ENCODE measurements around the gene CHAF1B.
A peak's percentile ranks its signal among the peaks of the same experiment; 100 is the strongest.
"Not testable (repeated sequence)": the region's sequence is repeated elsewhere in the genome, so short reads cannot be mapped to it uniquely, and the experiment has no call there.

The CHAF1B gene

GRCh38 chr21:36385233-36386030 lies at the start of gene CHAF1B:
CHAF1B (plus strand) TSS chr21:36385392; CDS start chr21:36386137, 745 bp downstream.
- H3K9me3 ChIP-seq (ENCODE audit: control insufficient read depth, insufficient read depth, low read depth, low read length) = no peaks in the 10 kb centered on the region
- peak within 1 kb of the TSS; percentile 33; the same call in 1 of the 2 replicates for H3K27ac ChIP-seq (ENCODE audit: low read depth, low read length)
- H3K36me3 ChIP-seq (ENCODE audit: control insufficient read depth, insufficient read depth, low read length) = peaks cover 6% of the 10 kb centered on the region
- H3K27me3 ChIP-seq (ENCODE audit: control insufficient read depth, insufficient read depth, low read length) = no peaks in the 10 kb centered on the region
- peak within 1 kb of the TSS; percentile 93 for H3K4me3 ChIP-seq (ENCODE audit: low read depth, low read length)
- peak within 1 kb of the TSS; percentile 82 for H3K9ac ChIP-seq (ENCODE audit: low read length)
- peaks cover 10% of the 10 kb centered on the region for H3K4me1 ChIP-seq (ENCODE audit: control insufficient read depth, insufficient read depth, low read length)

DNA sequence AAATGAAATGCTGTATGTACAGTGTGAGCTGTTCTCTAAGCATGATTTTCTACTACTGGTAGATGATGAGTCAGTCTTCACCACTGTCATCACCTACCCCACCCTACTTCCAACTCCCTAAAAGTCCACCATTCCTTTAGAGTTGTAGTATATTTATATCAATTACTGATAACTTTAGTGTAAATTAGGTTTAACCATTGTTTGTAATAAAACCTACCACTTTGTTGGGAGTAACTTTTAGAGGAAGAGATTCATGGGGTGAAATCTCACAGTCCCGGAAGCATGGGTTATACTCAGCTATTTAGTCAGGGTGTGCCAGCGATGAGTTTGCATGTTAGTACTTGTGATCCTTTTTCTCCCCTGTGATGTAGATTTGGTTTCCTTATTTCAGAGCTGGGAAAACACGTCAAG lies 48.1 kb upstream of the CHAF1B start:
- H3K4me1 ChIP-seq (ENCODE audit: control insufficient read depth, insufficient read depth, low read length) = no peaks in the 10 kb centered on the region
- no peak overlapping the region for H3K27ac ChIP-seq (ENCODE audit: low read depth, low read length)
- H3K36me3 ChIP-seq (ENCODE audit: control insufficient read depth, insufficient read depth, low read length) = peaks cover 65% of the 10 kb centered on the region
- no peak overlapping the region for H3K4me3 ChIP-seq (ENCODE audit: low read depth, low read length)
- no peaks in the 10 kb centered on the region for H3K9me3 ChIP-seq (ENCODE audit: control insufficient read depth, insufficient read depth, low read depth, low read length)
- no peak overlapping the region for H3K9ac ChIP-seq (ENCODE audit: low read length)
- no peaks in the 10 kb centered on the region for H3K27me3 ChIP-seq (ENCODE audit: control insufficient read depth, insufficient read depth, low read length)

- Histone ChIP-seq H3K27ac (ENCODE audit: low read depth, low read length) (no peak overlapping the region), H3K9ac (ENCODE audit: low read length) (no peak overlapping the region), H3K4me3 (ENCODE audit: low read depth, low read length) (no peak overlapping the region), H3K4me1 (ENCODE audit: control insufficient read depth, insufficient read depth, low read length) (no peaks in the 10 kb centered on the region), H3K36me3 (ENCODE audit: control insufficient read depth, insufficient read depth, low read length) (peaks cover 78% of the 10 kb centered on the region), H3K9me3 (ENCODE audit: control insufficient read depth, insufficient read depth, low read depth, low read length) (no peaks in the 10 kb centered on the region), H3K27me3 (ENCODE audit: control insufficient read depth, insufficient read depth, low read length) (no peaks in the 10 kb centered on the region)
These were observed 46.2 kb upstream of the CHAF1B start for GRCh38 chr21:36338975-36339374.

- H3K36me3 ChIP-seq (ENCODE audit: control insufficient read depth, insufficient read depth, low read length) = peaks cover 92% of the 10 kb centered on the region
- not testable (repeated sequence) for H3K27ac ChIP-seq (ENCODE audit: low read depth, low read length); H3K9me3 ChIP-seq (ENCODE audit: control insufficient read depth, insufficient read depth, low read depth, low read length); H3K4me1 ChIP-seq (ENCODE audit: control insufficient read depth, insufficient read depth, low read length); H3K27me3 ChIP-seq (ENCODE audit: control insufficient read depth, insufficient read depth, low read length); H3K9ac ChIP-seq (ENCODE audit: low read length); H3K4me3 ChIP-seq (ENCODE audit: low read depth, low read length)
These were observed 42.6 kb upstream of the CHAF1B start for GRCh38 chr21:36342581-36342980.

DNA sequence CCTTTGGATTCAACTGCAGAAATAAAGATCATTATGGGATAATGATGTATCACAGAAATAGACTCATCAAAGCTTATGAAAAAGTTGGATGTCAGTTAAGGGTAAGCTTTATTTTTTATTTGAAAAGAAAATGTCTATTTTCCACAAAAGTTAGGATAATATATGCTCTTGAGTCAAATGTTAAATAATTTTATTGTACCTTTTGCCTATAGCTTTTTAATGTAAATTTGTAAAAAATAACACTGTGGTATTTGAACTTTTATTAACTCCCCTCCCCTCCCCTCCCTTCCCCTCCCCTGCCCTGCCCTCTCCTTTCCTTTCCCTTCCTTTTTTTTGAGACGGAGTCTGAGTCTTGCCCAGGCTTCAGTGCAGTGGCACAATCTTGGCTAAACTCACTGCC lies 40.3 kb upstream of the CHAF1B start:
- Histone ChIP-seq H3K36me3 (ENCODE audit: control insufficient read depth, insufficient read depth, low read length) (peaks cover 92% of the 10 kb centered on the region), H3K27ac (ENCODE audit: low read depth, low read length) (no peak overlapping the region), H3K27me3 (ENCODE audit: control insufficient read depth, insufficient read depth, low read length) (no peaks in the 10 kb centered on the region), H3K4me1 (ENCODE audit: control insufficient read depth, insufficient read depth, low read length) (no peaks in the 10 kb centered on the region), H3K4me3 (ENCODE audit: low read depth, low read length) (no peak overlapping the region), H3K9me3 (ENCODE audit: control insufficient read depth, insufficient read depth, low read depth, low read length) (no peaks in the 10 kb centered on the region), H3K9ac (ENCODE audit: low read length) (no peak overlapping the region)

GRCh38 chr21:36347278-36347961 lies 37.8 kb upstream of the CHAF1B start:
- Histone ChIP-seq H3K9me3 (ENCODE audit: control insufficient read depth, insufficient read depth, low read depth, low read length) (no peaks in the 10 kb centered on the region), H3K4me1 (ENCODE audit: control insufficient read depth, insufficient read depth, low read length) (no peaks in the 10 kb centered on the region), H3K9ac (ENCODE audit: low read length) (no peak overlapping the region), H3K27me3 (ENCODE audit: control insufficient read depth, insufficient read depth, low read length) (no peaks in the 10 kb centered on the region), H3K36me3 (ENCODE audit: control insufficient read depth, insufficient read depth, low read length) (peaks cover 94% of the 10 kb centered on the region), H3K4me3 (ENCODE audit: low read depth, low read length) (no peak overlapping the region), H3K27ac (ENCODE audit: low read depth, low read length) (no peak overlapping the region)

GRCh38 chr21:36347962-36348328 lies 37.2 kb upstream of the CHAF1B start:
- H3K27me3 ChIP-seq (ENCODE audit: control insufficient read depth, insufficient read depth, low read length) = no peaks in the 10 kb centered on the region

GRCh38 chr21:36349315-36349714 lies 35.9 kb upstream of the CHAF1B start:
- H3K27me3 ChIP-seq (ENCODE audit: control insufficient read depth, insufficient read depth, low read length) = no peaks in the 10 kb centered on the region
- H3K36me3 ChIP-seq (ENCODE audit: control insufficient read depth, insufficient read depth, low read length) = peaks cover 88% of the 10 kb centered on the region
- no peaks in the 10 kb centered on the region for H3K9me3 ChIP-seq (ENCODE audit: control insufficient read depth, insufficient read depth, low read depth, low read length)
- H3K9ac ChIP-seq (ENCODE audit: low read length) = no peak overlapping the region
- no peak overlapping the region for H3K4me3 ChIP-seq (ENCODE audit: low read depth, low read length)
- no peaks in the 10 kb centered on the region for H3K4me1 ChIP-seq (ENCODE audit: control insufficient read depth, insufficient read depth, low read length)
- H3K27ac ChIP-seq (ENCODE audit: low read depth, low read length) = no peak overlapping the region

More at GRCh38 chr21:36347962-36348328, 37.2 kb upstream of the CHAF1B start:
- Histone ChIP-seq H3K36me3 (ENCODE audit: control insufficient read depth, insufficient read depth, low read length) (peaks cover 95% of the 10 kb centered on the region), H3K9ac (ENCODE audit: low read length) (no peak overlapping the region), H3K9me3 (ENCODE audit: control insufficient read depth, insufficient read depth, low read depth, low read length) (no peaks in the 10 kb centered on the region), H3K4me3 (ENCODE audit: low read depth, low read length) (no peak overlapping the region), H3K4me1 (ENCODE audit: control insufficient read depth, insufficient read depth, low read length) (no peaks in the 10 kb centered on the region), H3K27ac (ENCODE audit: low read depth, low read length) (no peak overlapping the region)

DNA sequence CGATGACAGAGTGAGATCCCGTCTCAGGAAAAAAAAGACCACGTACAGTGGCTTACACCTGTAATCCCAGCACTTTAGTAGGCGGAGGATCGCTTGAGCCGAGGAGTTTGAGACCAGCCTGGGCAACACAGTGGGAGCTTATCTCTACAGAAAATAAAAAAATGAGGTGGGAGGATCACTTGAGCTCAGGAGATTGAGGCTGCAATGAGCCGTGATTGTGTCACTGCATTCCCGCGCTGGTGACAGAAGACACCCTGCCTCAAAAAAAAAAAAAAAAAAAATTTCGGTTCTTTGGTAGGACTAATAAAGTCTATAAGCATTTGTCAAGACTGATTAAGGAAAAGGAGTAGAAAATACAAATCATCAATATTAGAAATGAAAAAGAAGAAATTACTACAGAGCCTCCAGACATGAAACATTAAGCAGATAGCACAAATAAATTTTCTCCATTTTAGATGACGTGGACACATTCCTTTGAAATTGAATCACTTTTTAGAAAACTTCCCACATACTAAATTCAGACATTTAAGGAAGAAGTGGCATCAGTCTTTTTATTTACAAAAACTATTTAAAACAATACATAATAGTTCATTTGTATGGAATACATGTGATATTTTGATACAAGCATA lies 34.8 kb upstream of the CHAF1B start:
- H3K4me1 ChIP-seq (ENCODE audit: control insufficient read depth, insufficient read depth, low read length) = no peaks in the 10 kb centered on the region
- no peak overlapping the region for H3K4me3 ChIP-seq (ENCODE audit: low read depth, low read length)
- H3K9ac ChIP-seq (ENCODE audit: low read length) = no peak overlapping the region
- H3K27me3 ChIP-seq (ENCODE audit: control insufficient read depth, insufficient read depth, low read length) = no peaks in the 10 kb centered on the region
- H3K9me3 ChIP-seq (ENCODE audit: control insufficient read depth, insufficient read depth, low read depth, low read length) = no peaks in the 10 kb centered on the region
- no peak overlapping the region for H3K27ac ChIP-seq (ENCODE audit: low read depth, low read length)
- peaks cover 88% of the 10 kb centered on the region for H3K36me3 ChIP-seq (ENCODE audit: control insufficient read depth, insufficient read depth, low read length)

DNA sequence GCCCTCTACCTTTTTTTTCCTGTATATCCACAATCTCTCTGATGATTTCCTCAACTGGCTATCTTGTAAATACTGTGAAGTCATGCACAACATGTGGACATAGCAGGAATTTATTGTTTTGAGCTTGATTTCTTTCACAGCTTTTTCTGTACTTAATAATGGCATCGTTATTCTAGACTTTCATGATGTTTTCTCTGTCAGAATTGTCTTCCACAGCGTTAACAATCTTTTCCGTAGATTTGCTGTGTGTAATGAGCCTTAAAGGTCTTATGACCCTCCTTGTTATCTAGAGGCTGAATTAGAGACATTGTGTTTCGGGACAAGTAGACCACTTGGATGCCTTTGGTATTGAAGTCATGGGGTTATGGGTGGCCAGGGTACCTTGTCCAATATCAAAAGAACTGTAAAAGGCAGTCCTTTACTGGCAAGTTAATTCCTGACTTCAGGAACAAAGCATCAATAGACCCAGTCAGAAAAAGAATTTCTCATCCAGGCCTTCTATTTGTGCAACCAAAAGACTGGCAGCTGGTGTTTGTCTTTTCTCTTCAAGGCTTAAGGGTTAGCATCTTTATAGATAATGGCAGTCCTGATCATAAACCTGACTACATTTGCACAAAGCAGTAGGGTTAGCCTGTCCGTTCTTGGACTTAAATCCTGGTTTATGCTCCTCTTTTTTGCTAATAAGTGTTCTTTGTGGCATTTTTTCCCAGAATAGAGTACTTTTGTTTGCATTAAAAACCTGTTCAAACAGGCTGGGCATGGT lies 30.1 kb upstream of the CHAF1B start:
- Histone ChIP-seq H3K27me3 (ENCODE audit: control insufficient read depth, insufficient read depth, low read length) (no peaks in the 10 kb centered on the region), H3K4me3 (ENCODE audit: low read depth, low read length) (no peak overlapping the region), H3K9me3 (ENCODE audit: control insufficient read depth, insufficient read depth, low read depth, low read length) (no peaks in the 10 kb centered on the region), H3K9ac (ENCODE audit: low read length) (no peak overlapping the region), H3K36me3 (ENCODE audit: control insufficient read depth, insufficient read depth, low read length) (peaks cover 82% of the 10 kb centered on the region), H3K27ac (ENCODE audit: low read depth, low read length) (no peak overlapping the region), H3K4me1 (ENCODE audit: control insufficient read depth, insufficient read depth, low read length) (no peaks in the 10 kb centered on the region)

Data from HUES6 (cell line).